Right ventricle myocardium inferior (tissue), 1 donor: ENCODE results near the gene NF2. TPM values are rescaled to one million over a fixed set of nuclear protein-coding genes. Genes with fewer than 3 reads are reported as not detected.

Experiments
- ATAC-seq: fragments of 200-7000 bp; cut with Tn5 transposase; one replicate; pipeline ENCODE4 v1.9.1; 2020; ENCODE audit warnings: mild to moderate bottlenecking, moderate library complexity
- DNase-seq: peaks from one replicate; pipeline ENCODE4 v3.0.0; 2021; ENCODE audit errors: missing footprints
- intact Hi-C: fragments of 100-400 bp; cut with DNase I; formaldehyde crosslinking; loops from one replicate; pipeline ENCODE4 v1.11.0; 2022
- total RNA-seq: library from RNA; stranded (reverse); fragmentation: NEBNext Ultra II Directional; extraction: Animal tissue kit (Norgen Biotek cat#: 25700); gene quantifications from one replicate; pipeline ENCODE4 v1.2.1, GENCODE V29; 2021
- donor health status: DM: no; HTN: yes; CAD: no; lungs with severe emphysema.

NF2 gene
- total RNA-seq, 1 donor from 2014 or later = 49.0 TPM

DNA sequence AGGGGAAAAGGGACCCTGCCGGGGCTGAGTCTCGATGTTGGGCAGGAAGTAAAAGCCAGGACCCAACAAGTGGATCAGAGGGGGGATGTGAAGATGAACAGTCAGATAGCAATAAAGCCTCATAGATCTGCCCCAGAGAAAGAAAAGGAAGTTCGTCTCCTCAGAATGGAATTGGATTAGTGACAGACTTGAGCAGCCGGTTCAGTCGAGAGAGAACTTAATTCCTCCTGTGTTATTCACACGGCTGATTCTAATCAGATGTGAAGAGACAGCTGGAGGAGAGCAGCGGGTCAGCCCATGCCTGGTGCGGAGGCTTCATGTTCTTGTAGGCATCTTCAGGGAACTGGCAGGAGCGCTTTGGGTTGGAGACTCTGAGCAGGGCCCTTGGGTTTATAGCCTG is 87.0 kb downstream of the NF2 start:
- intact Hi-C loops = loop anchor here (2.0 to 10.0 kb wide), 2 partner anchors 314 to 398 kb away; no protein-coding TSS in a partner anchor
- ATAC-seq (no peak), DNase-seq (no peak)

DNA sequence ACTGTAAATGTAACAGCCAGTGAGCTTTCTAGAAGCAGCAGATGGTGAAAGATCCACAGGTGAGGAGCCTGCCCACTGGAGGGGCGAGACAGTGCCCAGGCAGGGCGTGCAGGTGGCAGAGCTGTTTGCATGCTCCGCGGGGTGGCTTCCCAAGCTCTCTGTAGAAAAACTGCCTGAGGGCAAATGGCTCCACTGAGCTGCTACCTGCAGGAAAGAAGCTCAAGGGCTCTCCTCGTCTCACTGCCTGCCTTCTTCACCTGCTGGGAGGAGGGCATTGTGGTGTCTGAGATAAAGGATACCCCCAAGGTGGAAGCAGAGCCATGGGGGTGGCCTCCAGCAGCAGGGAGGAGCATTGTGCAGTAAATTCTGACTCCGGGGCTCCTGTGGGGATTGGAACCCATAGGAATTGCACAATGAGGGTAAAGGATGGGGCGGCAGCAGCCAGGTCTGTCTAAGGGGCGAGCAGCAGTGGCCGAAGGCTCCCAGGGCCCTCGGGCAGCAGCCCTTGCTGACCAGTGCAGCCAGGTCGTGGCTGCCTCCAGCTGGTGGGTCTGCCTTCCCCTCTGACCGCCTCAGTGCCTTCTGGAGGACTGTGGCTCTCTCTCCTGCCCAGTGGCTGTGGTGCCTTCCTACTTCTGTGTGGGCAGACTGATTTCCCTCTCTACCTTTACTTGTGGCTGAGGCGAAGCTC is 88.3 kb downstream of the NF2 start:
- ATAC-seq = no peak
- no peak for DNase-seq
- intact Hi-C loops = loop anchor here (2.0 to 10.0 kb wide), 2 partner anchors 313 to 397 kb away; no protein-coding TSS in a partner anchor

DNA sequence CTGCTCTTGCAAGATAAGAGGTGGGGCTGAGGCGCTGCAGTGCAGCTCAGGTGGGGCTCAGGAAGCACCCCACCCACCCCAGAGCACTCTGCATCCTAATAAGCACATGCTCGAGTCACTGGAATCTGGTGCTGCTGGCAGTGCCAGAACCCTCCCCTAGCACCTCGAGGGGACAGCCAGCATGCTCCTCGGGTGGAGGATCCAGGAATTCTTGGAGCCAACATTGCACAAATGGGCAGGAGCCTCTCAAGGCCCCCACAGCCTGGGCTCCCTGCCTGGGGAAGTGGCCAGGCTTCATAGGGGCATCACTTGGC is 88.9 kb downstream of the NF2 start:
- intact Hi-C loops = loop anchor here (10.0 kb wide), 1 partner anchor 313 kb away; no protein-coding TSS in a partner anchor
- DNase-seq (no peak), ATAC-seq (no peak)

DNA sequence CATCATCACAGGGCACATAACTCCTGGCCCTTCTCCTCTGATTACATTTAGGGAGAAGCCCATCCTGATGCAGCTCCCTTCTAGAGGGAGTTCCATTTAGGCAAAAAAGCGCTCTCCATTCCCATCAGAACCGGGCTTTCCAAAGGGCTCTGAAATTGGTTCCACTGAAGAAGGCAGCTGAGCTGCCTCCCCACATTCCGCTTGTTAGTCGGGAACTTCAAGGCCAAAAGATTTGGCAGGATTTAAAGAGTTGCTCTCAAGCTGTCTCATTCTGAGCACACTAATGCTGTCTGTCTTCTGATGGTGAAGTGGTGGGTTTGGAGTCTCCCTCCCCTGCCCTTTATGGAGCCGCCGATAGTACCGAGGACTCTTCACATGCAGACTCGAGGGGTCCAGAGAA is 89.7 kb downstream of the NF2 start:
- ATAC-seq = no peak
- intact Hi-C loops = loop anchor here (10.0 kb wide), 1 partner anchor 312 kb away; no protein-coding TSS in a partner anchor
- DNase-seq = no peak

DNA sequence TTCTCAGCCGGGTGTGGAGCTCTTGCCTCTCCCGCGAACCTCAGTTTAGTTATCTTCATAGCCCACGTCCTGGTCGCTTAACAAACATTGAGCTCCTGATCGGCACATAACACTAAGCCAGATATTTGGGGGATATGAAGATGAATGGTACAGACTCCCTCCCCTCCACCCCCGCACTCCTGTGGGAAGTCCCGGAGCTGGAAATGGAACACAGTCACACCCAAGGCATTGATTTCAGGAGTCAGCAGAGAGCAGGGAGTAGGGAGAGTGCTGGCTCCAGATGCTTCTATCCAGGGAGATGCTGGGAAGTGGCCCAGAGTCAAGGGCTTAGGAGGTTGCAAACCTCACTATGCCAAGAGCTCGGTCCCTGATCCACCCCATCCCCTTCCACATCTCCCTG is 90.2 kb downstream of the NF2 start:
- intact Hi-C loops = loop anchor here (10.0 kb wide), 1 partner anchor 311 kb away; no protein-coding TSS in a partner anchor
- ATAC-seq = no peak

DNA sequence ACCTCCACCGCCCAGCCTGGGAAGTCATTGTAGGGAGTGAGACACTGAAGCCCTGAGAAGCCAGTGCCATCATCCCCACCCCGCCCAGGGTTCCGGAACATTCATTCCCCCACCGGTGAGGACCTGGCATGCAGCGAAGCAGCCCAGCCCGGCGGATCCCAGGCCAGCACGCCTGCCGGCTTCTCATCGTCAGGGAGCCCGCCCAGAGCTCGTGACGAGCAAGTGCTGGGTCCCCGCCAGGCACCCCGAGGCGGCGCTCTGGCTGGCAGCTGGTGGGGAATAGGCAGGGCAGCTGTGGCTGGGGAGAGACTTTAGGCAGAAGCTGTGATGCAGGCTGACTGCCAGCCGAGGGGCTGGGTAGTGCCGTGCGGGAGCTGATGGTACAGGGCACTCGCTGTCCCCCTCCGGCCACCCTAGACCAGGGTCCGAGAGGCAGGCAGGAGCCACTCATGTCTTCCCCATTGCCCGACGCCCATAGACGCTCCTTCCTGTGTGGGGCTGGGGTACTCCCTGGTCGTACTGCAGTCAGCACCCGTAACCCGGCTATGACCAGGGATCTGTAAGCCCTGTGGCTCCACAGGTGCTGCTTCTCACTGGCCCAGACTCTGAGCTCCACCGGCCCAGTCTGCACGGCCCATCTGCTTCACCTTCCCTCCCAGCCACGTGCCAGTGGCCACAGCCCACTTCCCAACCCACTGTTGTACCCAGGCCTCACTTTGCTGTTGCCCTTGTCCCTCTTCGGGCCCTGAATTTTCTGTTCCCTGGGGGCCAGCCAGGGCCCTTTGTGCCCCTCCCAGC is 91.9 kb downstream of the NF2 start:
- intact Hi-C loops = loop anchor here (10.0 kb wide), 1 partner anchor 309 kb away; no protein-coding TSS in a partner anchor
- ATAC-seq (no peak), DNase-seq (no peak)

More for the DNA sequence above, 90.2 kb downstream of the NF2 start:
- no peak for DNase-seq

DNA sequence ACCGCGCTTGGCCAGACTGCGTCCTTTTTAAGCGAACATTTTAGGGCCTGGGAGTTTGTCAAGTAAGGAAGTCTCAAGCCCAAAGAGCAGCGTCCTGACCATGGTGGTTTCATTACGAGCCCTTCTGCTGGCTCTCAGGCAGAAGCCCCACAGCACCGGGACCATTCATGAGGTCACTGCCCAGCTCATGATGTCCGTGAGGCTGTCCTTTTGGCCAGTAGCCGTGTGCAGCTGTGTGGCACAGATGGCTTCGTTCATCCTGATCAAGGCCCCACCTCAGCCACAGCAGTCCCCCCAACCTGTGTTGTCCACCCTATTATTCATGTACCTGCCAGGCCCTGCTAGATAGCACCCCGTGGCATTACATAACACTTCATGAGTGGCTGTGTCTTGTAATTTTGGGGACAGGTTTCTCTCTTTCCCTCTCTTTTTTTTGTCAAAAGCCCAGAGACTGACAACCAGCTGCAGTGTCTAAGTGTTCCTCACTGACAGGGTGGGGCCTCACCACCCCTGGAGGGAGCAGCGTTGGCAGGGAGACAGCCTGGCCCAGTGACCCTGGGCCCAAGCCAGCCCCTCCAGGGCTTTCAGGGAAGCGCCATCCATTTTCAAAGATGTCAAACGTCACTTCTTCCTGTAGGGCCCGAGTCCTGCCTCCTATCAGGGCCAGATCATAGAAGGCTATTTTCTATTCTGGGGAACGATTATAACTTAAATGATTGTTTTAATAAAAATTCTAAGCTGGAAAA is 94.6 kb downstream of the NF2 start:
- intact Hi-C loops = loop anchor here (10.0 kb wide), 1 partner anchor 307 kb away; no protein-coding TSS in a partner anchor
- DNase-seq (no peak), ATAC-seq (no peak)

DNA sequence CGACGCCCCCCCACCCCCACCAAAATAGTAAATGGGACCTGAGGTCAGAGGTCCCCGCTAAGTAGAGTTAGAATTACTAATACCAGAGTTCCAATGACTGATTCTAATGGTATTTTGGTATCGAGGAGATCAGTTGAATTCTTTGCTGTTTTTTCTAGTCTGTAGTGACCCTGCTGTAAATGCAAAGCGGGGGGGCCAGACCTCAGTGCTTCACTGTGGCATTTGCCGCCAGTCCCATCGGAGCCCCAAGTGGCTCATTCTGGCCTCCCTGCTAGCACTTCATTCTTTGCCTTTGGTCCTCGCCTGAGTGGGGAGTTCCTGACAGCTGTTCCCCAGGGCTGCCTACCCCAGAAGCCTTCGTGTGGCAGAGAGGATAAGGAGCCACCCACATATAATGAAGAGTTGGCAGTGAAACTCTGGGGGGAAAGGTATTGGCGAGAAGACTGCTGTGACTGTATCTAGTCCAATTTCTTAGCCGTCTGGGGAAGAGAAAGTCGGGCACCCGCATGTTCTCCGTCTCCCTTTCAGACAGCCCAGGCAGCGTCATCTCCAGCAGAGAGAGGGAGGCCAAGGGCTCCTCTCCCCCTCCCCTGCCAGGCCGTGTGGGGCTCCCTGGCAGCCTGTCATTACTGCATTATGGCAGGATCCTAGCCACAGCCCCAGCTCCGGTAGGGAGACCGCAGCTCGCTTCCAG is 96.9 kb downstream of the NF2 start:
- DNase-seq = no peak
- no peak for ATAC-seq
- intact Hi-C loops = no loop called here

DNA sequence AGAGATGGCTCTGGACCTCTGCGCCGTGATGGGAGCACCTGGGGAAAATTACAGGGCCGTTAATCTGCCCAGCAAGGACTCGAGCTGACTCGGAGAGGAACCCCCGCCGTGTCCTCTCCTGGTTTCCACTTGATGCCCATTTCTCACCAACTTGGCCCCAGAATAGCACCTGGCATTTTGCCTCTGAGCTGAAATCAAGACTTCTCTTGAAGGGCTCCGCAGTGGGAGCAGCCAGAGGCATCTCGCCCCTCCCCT is 97.4 kb downstream of the NF2 start:
- intact Hi-C loops = no loop called here
- ATAC-seq (no peak), DNase-seq (no peak)

DNA sequence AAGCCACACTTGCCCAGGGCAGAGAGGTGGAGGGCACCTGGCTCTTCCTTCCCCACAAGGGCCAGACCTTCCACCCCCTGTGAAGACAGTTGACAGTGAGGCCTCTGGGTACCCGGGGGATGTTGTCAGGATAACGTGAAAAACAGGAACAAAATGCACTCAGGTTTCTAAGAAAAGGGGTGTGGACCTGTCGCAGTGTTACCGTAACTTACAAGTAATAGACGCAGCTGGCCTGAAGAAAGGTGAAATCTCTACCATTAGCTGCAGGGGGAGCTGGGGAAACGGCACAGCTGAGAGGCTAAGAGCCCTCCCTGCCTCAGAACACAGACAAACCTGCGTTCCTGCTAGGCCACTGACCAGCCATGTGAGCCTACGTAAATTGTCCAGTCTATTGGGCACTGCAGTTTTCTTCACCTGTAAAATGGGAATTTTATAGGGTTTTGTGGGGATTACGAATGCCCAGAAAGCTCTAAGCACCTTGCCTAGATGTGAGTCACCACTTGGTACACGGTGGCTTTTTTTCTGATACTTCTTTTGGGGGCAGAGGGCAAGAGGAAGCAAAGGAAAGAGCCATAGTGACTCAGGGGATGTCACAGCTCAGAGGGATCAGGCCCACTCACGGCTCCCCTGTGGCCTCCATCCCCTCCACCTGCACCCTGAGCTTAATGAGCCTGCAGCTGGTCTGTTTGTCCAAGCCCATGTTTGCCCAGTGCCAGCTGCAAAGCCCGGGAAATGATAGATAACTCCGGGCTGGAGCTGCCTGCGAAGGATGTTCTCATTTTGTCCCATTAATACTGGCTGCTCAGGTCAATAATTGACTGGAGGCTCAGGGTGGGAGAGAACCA is 97.9 kb downstream of the NF2 start:
- no peak for DNase-seq
- no peak for ATAC-seq
- intact Hi-C loops = no loop called here

DNA sequence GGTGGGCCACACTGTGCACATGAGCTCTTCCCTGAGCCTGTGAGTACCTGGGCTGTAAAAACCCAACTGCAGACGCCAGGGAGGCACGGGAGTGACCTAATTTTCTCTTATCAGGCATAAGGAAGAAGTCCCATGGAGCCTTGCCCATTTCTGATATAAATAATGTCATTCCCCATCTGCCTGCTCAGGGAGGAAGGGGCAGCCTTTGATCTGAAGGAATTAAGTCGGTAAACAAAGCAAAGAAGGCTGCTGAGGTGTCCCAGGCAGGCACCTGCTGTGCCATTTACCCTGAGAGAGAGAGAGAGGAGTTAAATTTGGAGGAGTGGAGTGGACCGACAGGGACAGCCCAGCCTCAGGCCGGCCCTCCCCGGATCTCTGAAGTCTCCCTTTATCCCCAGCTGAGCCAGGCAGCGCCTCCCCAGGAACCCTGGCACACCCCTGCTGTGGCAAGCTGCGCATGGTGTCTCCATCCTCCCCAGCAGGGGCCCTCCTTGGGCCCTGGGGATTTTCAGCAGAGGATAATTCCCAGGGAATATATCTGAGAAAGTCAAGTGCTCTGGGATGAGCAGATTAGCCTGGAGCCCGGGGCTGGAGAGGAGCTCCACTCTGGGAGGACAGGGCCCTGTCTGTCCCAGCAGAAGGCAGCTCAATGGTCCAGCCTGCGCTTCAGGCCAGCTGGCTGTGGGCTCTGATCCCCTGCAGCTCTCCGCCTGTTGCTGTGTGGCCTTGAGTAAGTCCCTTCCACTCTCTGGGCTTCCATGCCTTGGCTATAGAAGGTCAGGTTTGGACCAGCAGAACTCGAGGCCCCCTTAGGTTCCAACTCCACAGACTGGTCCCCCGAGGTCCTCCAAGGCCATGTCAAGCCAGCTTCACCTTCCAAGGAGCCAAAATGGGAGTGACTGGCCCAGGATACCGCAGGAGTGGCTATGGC is 98.8 kb downstream of the NF2 start:
- DNase-seq (no peak), ATAC-seq (no peak)
- intact Hi-C loops = no loop called here

DNA sequence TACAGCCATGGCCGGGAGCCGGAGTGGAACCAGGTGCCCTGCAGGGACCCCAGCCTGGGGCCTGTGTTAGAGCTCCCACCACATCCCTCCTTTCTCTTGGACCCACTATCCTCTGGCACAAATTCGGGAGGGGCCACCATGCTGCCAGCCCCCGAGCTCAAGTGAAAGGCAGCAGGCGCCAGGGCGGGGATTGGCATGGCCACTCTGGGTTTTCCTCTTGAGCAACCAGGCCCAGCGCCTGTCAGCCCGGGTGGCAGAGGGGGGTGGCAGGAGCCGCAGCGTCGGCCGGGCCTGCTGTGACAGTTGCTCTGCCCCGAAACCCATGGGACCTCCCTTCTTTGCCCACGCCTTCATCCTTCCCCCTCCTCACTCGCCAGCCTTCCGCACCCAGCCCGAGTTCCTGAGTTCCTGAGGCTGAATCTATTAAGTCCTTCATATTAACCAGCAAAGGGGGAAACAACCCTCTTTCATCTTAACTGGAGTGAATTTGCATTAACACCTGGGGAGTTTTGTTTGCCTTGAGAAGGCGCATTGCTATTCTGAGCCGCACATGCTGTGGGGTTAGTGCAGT is 99.6 kb downstream of the NF2 start:
- intact Hi-C loops = no loop called here
- ATAC-seq (no peak), DNase-seq (no peak)

DNA sequence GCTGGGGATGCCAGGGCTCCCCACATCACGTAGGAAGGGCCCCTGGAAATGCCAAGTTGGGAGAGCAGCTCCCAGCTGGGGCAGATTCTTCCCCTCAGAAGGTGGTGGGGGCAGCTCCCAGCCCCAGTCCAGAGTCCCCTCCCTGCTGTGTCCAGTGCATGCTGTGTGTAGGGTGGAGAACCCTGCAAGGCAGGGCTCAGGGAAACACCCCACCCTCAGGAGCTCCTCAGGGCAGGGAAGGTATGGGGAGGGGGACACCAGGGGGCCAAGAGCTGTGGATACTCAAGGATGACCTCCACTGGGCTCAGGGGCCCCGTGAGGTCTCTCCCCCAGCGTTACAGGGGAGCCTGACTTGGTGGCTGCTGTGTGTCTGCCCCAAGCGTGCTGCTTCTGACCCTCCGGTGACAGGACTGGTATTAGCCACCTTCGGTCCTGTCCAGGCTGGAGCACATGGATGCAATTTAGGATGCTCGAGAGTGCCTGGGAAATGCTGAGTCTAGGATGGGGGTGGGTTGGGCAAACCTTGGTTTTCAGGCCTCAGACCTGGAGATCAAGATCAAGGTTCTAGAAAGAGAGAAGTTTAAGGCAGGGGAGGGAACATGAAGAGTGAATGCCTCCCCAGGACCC is 100.2 kb downstream of the NF2 start:
- intact Hi-C loops = no loop called here
- ATAC-seq = no peak
- no peak for DNase-seq

DNA sequence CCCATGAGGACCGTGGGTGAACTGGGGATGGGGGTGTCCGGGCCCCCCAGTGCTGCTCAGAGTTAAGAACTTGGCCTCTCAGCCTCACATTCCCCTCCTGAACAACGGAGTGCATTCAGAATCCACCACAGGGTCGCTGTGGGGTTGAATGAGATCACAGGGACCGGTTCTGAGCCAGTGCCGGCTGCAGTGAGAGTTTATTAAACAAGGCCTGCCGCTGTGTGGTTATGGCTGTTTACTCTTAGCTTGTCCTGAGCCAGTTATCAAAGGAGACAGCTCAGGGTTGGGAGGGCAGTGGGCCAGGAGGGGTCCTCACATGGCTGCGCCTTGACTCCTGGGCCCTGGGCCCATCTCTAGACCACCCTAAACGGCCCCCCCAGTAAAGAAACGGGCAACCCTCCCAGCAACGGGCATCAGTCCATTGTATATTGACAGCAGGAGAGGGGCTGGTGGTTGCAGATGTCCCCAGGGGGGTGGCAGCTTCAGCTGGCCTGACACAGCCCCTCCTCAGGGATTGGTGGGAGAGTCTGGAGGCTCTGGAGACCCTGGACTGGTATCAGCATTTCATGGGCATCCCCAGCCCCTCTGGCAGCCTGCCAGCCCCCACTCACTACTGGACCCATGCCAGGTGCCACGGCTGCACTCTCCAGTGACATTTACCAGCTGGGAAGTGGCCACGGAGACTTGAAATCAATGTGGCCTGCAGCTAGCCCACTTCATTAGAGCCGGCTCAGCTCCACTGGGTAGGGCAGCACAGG is 101.3 kb downstream of the NF2 start:
- DNase-seq = no peak
- peak; percentile 12 for ATAC-seq
- intact Hi-C loops = no loop called here

DNA sequence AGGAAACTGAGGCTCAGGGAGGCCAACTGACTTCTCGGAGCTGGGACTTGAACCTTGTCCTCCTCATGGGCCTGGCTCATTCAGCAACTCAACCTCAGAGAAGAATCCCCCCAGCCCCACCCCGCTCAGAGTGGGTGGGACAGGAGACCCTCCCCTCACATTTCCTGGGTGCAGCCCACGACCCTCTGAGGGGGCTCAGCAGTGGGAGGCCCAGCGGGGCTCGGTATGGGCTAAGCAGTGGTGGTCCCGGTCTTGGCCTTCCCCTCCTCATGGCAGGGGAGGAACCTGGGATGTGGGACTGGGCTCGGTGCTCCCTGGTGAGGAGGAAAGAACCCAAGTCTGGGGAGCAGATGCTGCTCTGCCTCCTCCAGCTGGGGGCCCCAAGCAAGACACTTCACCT is 102.2 kb downstream of the NF2 start:
- intact Hi-C loops = no loop called here
- DNase-seq (no peak), ATAC-seq (no peak)

DNA sequence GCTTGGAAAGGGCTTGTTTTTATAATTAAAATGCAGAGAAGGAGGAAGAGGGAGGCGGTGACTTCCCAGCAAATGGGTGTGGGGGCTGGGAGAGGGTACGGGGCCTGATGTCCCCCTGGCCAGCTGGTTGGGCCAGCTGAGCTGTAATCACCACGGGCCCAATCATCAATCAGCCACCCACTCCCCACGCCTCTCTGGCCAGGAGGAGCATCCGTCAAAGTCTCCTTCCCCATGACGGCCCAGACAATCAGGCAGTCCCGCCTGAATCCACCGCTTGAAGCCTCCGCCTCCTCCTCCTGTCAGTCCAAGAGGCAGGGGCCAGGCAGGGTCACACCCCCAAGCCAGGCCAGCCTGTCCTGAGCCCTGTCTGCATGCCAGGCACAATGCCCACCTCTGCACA is 103.1 kb downstream of the NF2 start:
- intact Hi-C loops = no loop called here
- DNase-seq = no peak
- ATAC-seq = no peak
